ENCODE measurements around the gene SEC14L5.
A peak's percentile ranks its signal among the peaks of the same experiment; 100 is the strongest.
"Not testable (repeated sequence)": the region's sequence is repeated elsewhere in the genome, so short reads cannot be mapped to it uniquely, and the experiment has no call there.

The SEC14L5 gene

GRCh38 chr16:4957720-4958509 lies at the start of gene SEC14L5:
Gene SEC14L5 (plus strand): TSS chr16:4958330. CDS start chr16:4959324, 994 bp downstream.
- DNase-seq: peak; percentile 96

- DNase-seq: no peak
Observed at GRCh38 chr16:4908854-4909401, 49.2 kb upstream of the SEC14L5 start.

GRCh38 chr16:4909825-4910224 lies 48.3 kb upstream of the SEC14L5 start:
- no peak for DNase-seq

GRCh38 chr16:4910828-4911227 lies 47.3 kb upstream of the SEC14L5 start:
- no peak for DNase-seq

GRCh38 chr16:4911970-4912386 lies 46.2 kb upstream of the SEC14L5 start:
- no peak for DNase-seq

GRCh38 chr16:4913130-4913773 lies 44.9 kb upstream of the SEC14L5 start:
- no peak for DNase-seq

- no peak for DNase-seq
Observed at GRCh38 chr16:4913774-4914525, 44.2 kb upstream of the SEC14L5 start.

GRCh38 chr16:4914528-4915225 lies 43.5 kb upstream of the SEC14L5 start:
- no peak for DNase-seq

GRCh38 chr16:4915226-4915761 lies 42.8 kb upstream of the SEC14L5 start:
- no peak for DNase-seq

- no peak for DNase-seq
Observed at GRCh38 chr16:4917117-4917516, 41.0 kb upstream of the SEC14L5 start.

- no peak for DNase-seq
Observed at GRCh38 chr16:4918781-4919251, 39.3 kb upstream of the SEC14L5 start.

- no peak for DNase-seq
Observed at GRCh38 chr16:4920826-4921225, 37.3 kb upstream of the SEC14L5 start.

GRCh38 chr16:4922721-4923342 lies 35.3 kb upstream of the SEC14L5 start:
- no peak for DNase-seq

- DNase-seq: no peak
Observed at GRCh38 chr16:4923853-4924252, 34.3 kb upstream of the SEC14L5 start.

GRCh38 chr16:4924593-4925292 lies 33.4 kb upstream of the SEC14L5 start:
- DNase-seq: no peak

GRCh38 chr16:4925293-4925607 lies 32.9 kb upstream of the SEC14L5 start:
- DNase-seq: no peak

- DNase-seq: no peak
Observed at GRCh38 chr16:4925791-4926190, 32.3 kb upstream of the SEC14L5 start.

GRCh38 chr16:4926928-4927327 lies 31.2 kb upstream of the SEC14L5 start:
- DNase-seq: no peak

GRCh38 chr16:4927661-4928060 lies 30.5 kb upstream of the SEC14L5 start:
- no peak for DNase-seq

GRCh38 chr16:4928227-4928626 lies 29.9 kb upstream of the SEC14L5 start:
- DNase-seq: no peak

GRCh38 chr16:4929619-4930018 lies 28.5 kb upstream of the SEC14L5 start:
- DNase-seq: not testable (repeated sequence)
